Adrenal gland (tissue), 5 donors: ENCODE measurements around the gene AFTPH.

Experiments
- POLR2A ChIP-seq, 2 donors: fragments of 450-650 bp; IDR thresholded peaks; one replicate each; pipeline ENCODE4 v1.6.1; 2017; ENCODE audit warnings: antibody characterized with exemption in 2 of 2, mild to moderate bottlenecking in 2 of 2, moderate library complexity in 1 of 2
- TF ChIP-seq, protein P1 (sequence below), 6 experiments: fragments of 450-650 bp in 4 of 6; fragments of 200-600 bp in 2 of 6; sonication (generic) in 1 of 6; IDR thresholded peaks; 1 replicate in 5 of 6; 2 replicates in 1 of 6; pipeline versions ENCODE4 v1.5.1 to v1.8.0; 2016 to 2021; ENCODE audit warnings: antibody characterized with exemption in 6 of 6, mild to moderate bottlenecking in 2 of 6, moderate library complexity in 1 of 6
- donor health status: DM: no; HTN: no; CAD: no.

DNA sequence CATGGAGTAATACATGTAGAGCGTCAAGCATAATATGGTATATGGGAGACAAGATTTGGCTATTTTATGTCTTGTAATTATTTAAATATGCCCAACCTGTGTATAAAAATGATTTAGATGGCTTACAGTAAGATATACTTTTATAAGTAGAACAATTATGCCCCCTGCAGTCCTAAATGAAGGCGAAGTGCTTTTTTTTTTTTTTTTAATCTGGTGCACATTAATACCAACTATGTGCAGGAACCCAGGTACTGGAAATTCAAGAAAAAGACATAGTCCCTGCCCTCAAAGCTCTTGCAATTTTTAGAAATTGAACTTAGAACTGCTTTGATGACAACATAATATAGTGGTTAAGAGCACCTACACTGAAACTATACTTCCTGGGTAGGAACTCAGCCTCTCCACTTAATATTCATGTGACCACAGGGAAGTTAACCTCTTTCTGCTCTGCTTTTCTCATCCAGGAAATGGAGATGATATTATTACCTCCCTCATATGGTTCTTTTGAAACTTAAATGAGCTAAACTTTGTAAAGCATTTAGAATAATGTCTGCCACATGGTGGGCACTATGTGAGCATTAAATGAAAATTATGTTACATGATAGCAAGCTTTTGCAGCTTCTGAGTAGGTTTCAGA lies 38.1 kb downstream of the AFTPH start:
- TF ChIP-seq POLR2A (IDR thresholded peaks at IDR 0.05) = no peak
- TF ChIP-seq, protein P1, sequence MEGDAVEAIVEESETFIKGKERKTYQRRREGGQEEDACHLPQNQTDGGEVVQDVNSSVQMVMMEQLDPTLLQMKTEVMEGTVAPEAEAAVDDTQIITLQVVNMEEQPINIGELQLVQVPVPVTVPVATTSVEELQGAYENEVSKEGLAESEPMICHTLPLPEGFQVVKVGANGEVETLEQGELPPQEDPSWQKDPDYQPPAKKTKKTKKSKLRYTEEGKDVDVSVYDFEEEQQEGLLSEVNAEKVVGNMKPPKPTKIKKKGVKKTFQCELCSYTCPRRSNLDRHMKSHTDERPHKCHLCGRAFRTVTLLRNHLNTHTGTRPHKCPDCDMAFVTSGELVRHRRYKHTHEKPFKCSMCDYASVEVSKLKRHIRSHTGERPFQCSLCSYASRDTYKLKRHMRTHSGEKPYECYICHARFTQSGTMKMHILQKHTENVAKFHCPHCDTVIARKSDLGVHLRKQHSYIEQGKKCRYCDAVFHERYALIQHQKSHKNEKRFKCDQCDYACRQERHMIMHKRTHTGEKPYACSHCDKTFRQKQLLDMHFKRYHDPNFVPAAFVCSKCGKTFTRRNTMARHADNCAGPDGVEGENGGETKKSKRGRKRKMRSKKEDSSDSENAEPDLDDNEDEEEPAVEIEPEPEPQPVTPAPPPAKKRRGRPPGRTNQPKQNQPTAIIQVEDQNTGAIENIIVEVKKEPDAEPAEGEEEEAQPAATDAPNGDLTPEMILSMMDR (IDR thresholded peaks at IDR 0.05) = peak in 5 of 6 experiments; percentile 31 to 59 (median 47)
